ENCODE measurements around the gene URB2. TPM values are rescaled to one million over a fixed set of nuclear protein-coding genes. Genes with fewer than 3 reads are reported as not detected.

Gene URB2
- total RNA-seq, 1 experiment from 2014 or later, result 20.4 TPM

- TF ChIP-seq MAX (IDR thresholded peaks at IDR 0.05) (no peak), ATF3 (IDR thresholded peaks at IDR 0.05) (no peak)
Observed at GRCh38 chr1:229671310-229671709, 45.3 kb downstream of the URB2 start (continued).

- POLR2A ChIA-PET, result no interaction called here
Observed at GRCh38 chr1:229672246-229672645, 46.2 kb downstream of the URB2 start.

More at GRCh38 chr1:229672246-229672645, 46.2 kb downstream of the URB2 start:
- no peak overlapping the region for H3K4me3 ChIP-seq (replicated peaks in 1 of 2; ENCODE audit: low read depth in 1 of 2, low read length in 2 of 2)
- no peaks in the 10 kb centered on the region for H3K9me3 ChIP-seq (ENCODE audit: control insufficient read depth in 1 of 2, insufficient read depth in 1 of 2, low read depth in 1 of 2, low read length in 2 of 2)
- no peak overlapping the region for H3K27ac ChIP-seq (ENCODE audit: low read depth, low read length)
- no peaks in the 10 kb centered on the region for H4K20me1 ChIP-seq (ENCODE audit: insufficient read depth)
- H2AFZ ChIP-seq (ENCODE audit: low read depth, low read length, poor library complexity, severe bottlenecking), result no peak overlapping the region
- intact Hi-C loops (cut with micrococcal nuclease), result no loop called here
- ChIA-PET RAD21 (ENCODE audit: low non-redundant PET in 1 of 2, low total read pairs in 2 of 2, uncharacterized antibody in 2 of 2, unreplicated experiment in 2 of 2) (no interaction called here), CTCF (no interaction called here)
- H3K9ac ChIP-seq (ENCODE audit: low read length), result no peak overlapping the region
- H3K79me2 ChIP-seq (ENCODE audit: insufficient read depth, low read length), result no peaks in the 10 kb centered on the region
- DNase-seq (ENCODE audit: low read depth, low spot score), result no peak
- H3K4me2 ChIP-seq (ENCODE audit: low read length), result no peak overlapping the region
- no peak for ATAC-seq
- H3K9me2 ChIP-seq (ENCODE audit: insufficient read depth), result no peaks in the 10 kb centered on the region
- no peaks in the 10 kb centered on the region for H3K27me3 ChIP-seq (ENCODE audit: insufficient read depth, low read length)
- no peaks in the 10 kb centered on the region for H3K4me1 ChIP-seq (ENCODE audit: control insufficient read depth in 1 of 2, insufficient read depth in 2 of 2, low read length in 2 of 2)
- 0 out of 4 replicates have a peak, but pooled peaks cover 0 to 5% of the 10 kb centered on the region in 2 experiments for H3K36me3 ChIP-seq (ENCODE audit: control insufficient read depth in 1 of 2, insufficient read depth in 2 of 2, low read length in 2 of 2)
- BruUV-seq (replicated peaks), result no TSS peak
- TF ChIP-seq ELF1 (IDR thresholded peaks at IDR 0.05; ENCODE audit: borderline replicate concordance, low read depth), result no peak
- no peak for TF ChIP-seq TCF7L2 (IDR thresholded peaks at IDR 0.05; ENCODE audit: borderline replicate concordance, extremely low read depth, insufficient read depth, insufficient read length)
- no peak for TF ChIP-seq CBX3 (IDR thresholded peaks at IDR 0.05; ENCODE audit: low read depth)
- no peak for TF ChIP-seq ATF3 (IDR thresholded peaks at IDR 0.05)
- no peak for TF ChIP-seq RAD21 (IDR thresholded peaks at IDR 0.05; ENCODE audit: low read depth)
- TF ChIP-seq YY1 (IDR thresholded peaks at IDR 0.05; ENCODE audit: extremely low read depth, insufficient replicate concordance, low read depth, low read length), result no peak
- TF ChIP-seq POLR2A (IDR thresholded peaks at IDR 0.05; ENCODE audit: borderline replicate concordance, extremely low read depth, insufficient read depth, insufficient read length), result no peak
- TF ChIP-seq ZFX (IDR thresholded peaks at IDR 0.05), result no peak
- no peak for TF ChIP-seq MAX (IDR thresholded peaks at IDR 0.05)
- TF ChIP-seq JUND (IDR thresholded peaks at IDR 0.05), result no peak
- no peak for TF ChIP-seq CEBPB (IDR thresholded peaks at IDR 0.05; ENCODE audit: low read depth)
- TF ChIP-seq REST (IDR thresholded peaks at IDR 0.05; ENCODE audit: low read depth), result no peak
- no peak for TF ChIP-seq ZNF274 (IDR thresholded peaks at IDR 0.05; ENCODE audit: low read depth, low read length)
